Right cardiac atrium (tissue), 5 donors: ENCODE results near the gene BAG5. TPM values are rescaled to one million over a fixed set of nuclear protein-coding genes. Genes with fewer than 3 reads are reported as not detected.

Source experiments
- ATAC-seq, 2 donors: fragments of 200-7000 bp; cut with Tn5 transposase; one replicate each; pipeline versions ENCODE4 v1.8.0 to v1.9.1; 2020; ENCODE audit warnings: moderate library complexity in 2 of 2, mild to moderate bottlenecking in 1 of 2
- DNase-seq, 3 donors: peaks; one replicate each; pipeline ENCODE4 v3.0.0-alpha.2; 2020
- H3K27ac ChIP-seq: one replicate; pipeline ENCODE4 v1.5.1; 2013; ENCODE audit warnings: mild to moderate bottlenecking, low read length, control low read depth, moderate library complexity
- H3K27me3 ChIP-seq: one replicate; pipeline ENCODE4 v1.6.1; 2013; ENCODE audit not compliant: control insufficient read depth, insufficient read depth
- H3K4me1 ChIP-seq: one replicate; pipeline ENCODE4 v1.6.1; 2013; ENCODE audit warnings: low read length; ENCODE audit not compliant: control insufficient read depth, insufficient read depth
- H3K4me3 ChIP-seq: one replicate; pipeline ENCODE4 v1.5.1; 2013; ENCODE audit warnings: low read length, control low read depth
- H3K9me3 ChIP-seq: one replicate; pipeline ENCODE4 v1.6.1; 2013; ENCODE audit warnings: low read length; ENCODE audit not compliant: control insufficient read depth
- WGBS: extraction: QIAGEN DNeasy Blood & Tissue Kit; methylation state at CpG from one replicate; pipeline ENCODE4 v1.1.7; 2013; 5-methylcytosine and 5-hydroxymethylcytosine counted together
- intact Hi-C, 4 donors: fragments of 100-400 bp; cut with DNase I; formaldehyde crosslinking; loops; one replicate each; pipeline versions ENCODE4 v1.11.0 to v1.14.0; 2022 to 2023
- polyA plus RNA-seq: library from polyadenylated mRNA; stranded (reverse); fragments of 200-250 nt; gene quantifications from one replicate; pipeline ENCODE4 v1.2.3, GENCODE V29; 2013
- total RNA-seq, 4 donors: library from RNA; stranded (reverse); fragmentation: NEBNext Ultra II Directional; extraction: Animal tissue kit (Norgen Biotek cat#: 25700); gene quantifications; one replicate each; pipeline ENCODE4 v1.2.1, GENCODE V29; 2021
- donor health status: healthy with polysubstance abuse.
- donor health status: DM: no; HTN: yes; CAD: no.
- donor health status: DM: no; HTN: no; CAD: no.
- donor health status: DM: no; HTN: yes; CAD: no; lungs with severe emphysema.
- donor health status: DM: yes; HTN: yes; CAD: no.

BAG5 gene
- total and polyA plus RNA-seq, 5 donors, result 7.7 to 23.6 (median 18.9) TPM

GRCh38 chr14:103593577-103593976, 31.1 kb upstream of the BAG5 start:
- Histone ChIP-seq H3K4me1 (peaks cover 6% of the 10 kb centered on the region), H3K9me3 (no peaks in the 10 kb centered on the region), H3K4me3 (no peak overlapping the region), H3K27ac (no peak overlapping the region), H3K27me3 (no peaks in the 10 kb centered on the region)
- peak in 1 of 2 donors; percentile 48 for ATAC-seq
- intact Hi-C loops, result no loop called here
- 63% methylated on average over 6 of the region's 6 CpGs for WGBS
- no peak for DNase-seq

GRCh38 chr14:103584326-103584915, 22.0 kb upstream of the BAG5 start:
- H3K4me3 ChIP-seq, result no peak overlapping the region
- intact Hi-C loops, result no loop called here
- no peaks in the 10 kb centered on the region for H3K27me3 ChIP-seq
- no peaks in the 10 kb centered on the region for H3K4me1 ChIP-seq
- no peak for ATAC-seq
- H3K27ac ChIP-seq, result no peak overlapping the region
- DNase-seq, result no peak
- 76% methylated on average over 11 of the region's 11 CpGs for WGBS
- no peaks in the 10 kb centered on the region for H3K9me3 ChIP-seq

GRCh38 chr14:103581954-103582703, 19.7 kb upstream of the BAG5 start:
- Histone ChIP-seq H3K27ac (no peak overlapping the region), H3K4me3 (no peak overlapping the region), H3K9me3 (no peaks in the 10 kb centered on the region), H3K4me1 (no peaks in the 10 kb centered on the region), H3K27me3 (no peaks in the 10 kb centered on the region)
- DNase-seq, result no peak
- peak; percentile 38 to 47 for ATAC-seq
- 92% methylated on average over 26 of the region's 26 CpGs for WGBS
- intact Hi-C loops, result no loop called here

DNA sequence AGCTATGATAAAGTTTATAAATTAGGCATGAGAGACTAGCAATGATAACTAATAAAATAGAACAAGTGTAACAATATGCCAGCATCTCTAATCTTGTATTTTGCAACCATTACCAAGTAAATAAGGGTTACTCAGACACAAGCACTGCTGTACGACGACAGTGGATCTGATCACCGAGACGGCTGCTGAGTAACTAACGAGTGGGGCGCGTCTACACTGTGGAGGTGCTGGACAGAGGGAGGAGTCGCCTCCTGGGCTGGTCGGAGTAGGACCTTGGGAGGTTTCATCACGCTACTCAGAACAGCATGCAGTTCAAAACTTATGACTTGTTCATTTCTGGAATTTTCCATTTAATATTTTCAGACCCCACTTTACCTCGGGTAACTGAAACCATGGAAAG, 18.7 kb upstream of the BAG5 start:
- WGBS, result 89% methylated on average over 11 of the region's 11 CpGs
- ATAC-seq (no peak), DNase-seq (no peak)
- Histone ChIP-seq H3K4me3 (no peak overlapping the region), H3K4me1 (no peaks in the 10 kb centered on the region), H3K27me3 (no peaks in the 10 kb centered on the region), H3K9me3 (no peaks in the 10 kb centered on the region), H3K27ac (no peak overlapping the region)
- intact Hi-C loops, result no loop called here

DNA sequence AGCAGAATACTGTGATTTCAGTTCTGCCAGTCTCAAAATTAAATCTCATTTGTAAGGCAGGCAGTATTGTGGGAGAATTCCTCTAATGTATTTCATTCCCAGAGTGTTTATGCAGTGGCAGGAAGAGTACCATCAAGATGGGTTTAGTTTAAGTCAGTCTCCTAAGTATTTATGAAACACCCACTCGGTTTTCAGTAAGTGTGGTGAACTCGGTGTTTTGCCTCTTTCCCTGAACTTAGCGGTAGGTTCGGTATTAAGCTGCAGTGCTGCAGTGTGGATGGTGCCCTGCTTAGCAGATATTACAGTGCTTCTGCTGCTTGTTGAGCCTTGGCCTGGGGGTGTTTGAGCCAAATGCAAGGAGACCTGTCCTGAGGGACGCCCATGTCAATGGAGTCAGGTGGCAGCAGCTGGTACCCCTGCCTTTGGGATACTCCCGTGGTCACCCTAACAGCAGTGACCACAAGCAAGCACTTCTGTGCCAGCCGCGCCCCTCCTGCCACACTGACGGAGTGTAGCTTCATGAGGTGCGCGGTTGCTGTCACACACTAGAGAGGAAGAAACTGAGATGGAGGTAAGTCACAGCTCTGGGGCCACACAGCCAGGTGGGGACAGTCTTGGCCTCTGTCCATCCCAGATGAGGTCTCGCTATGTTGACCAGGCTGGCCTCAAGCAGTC, 16.1 kb upstream of the BAG5 start:
- no peaks in the 10 kb centered on the region for H3K9me3 ChIP-seq
- no peak overlapping the region for H3K4me3 ChIP-seq
- H3K27me3 ChIP-seq, result no peaks in the 10 kb centered on the region
- no peak overlapping the region for H3K27ac ChIP-seq
- no peaks in the 10 kb centered on the region for H3K4me1 ChIP-seq
- intact Hi-C loops, result loop anchor here in 1 of 4 donors (10.0 kb wide), 1 partner anchor 116 kb away; no protein-coding TSS in a partner anchor
- ATAC-seq, result no peak
- WGBS, result 91% methylated on average over 12 of the region's 12 CpGs
- DNase-seq, result no peak

- no peaks in the 10 kb centered on the region for H3K4me1 ChIP-seq
- DNase-seq, result peak; percentile 95 to 96 (median 96)
- no peak overlapping the region for H3K4me3 ChIP-seq
- no peaks in the 10 kb centered on the region for H3K9me3 ChIP-seq
- whole genome bisulfite sequencing, result 25% methylated on average over 9 of the region's 9 CpGs
- intact Hi-C loops, result loop anchor here in 1 of 4 donors (10.0 kb wide), 1 partner anchor 118 kb away; no protein-coding TSS in a partner anchor
- H3K27ac ChIP-seq, result peak overlapping the region; percentile 39
- peak; percentile 97 for ATAC-seq
- no peaks in the 10 kb centered on the region for H3K27me3 ChIP-seq
Observed at GRCh38 chr14:103576371-103577024, 14.0 kb upstream of the BAG5 start.

DNA sequence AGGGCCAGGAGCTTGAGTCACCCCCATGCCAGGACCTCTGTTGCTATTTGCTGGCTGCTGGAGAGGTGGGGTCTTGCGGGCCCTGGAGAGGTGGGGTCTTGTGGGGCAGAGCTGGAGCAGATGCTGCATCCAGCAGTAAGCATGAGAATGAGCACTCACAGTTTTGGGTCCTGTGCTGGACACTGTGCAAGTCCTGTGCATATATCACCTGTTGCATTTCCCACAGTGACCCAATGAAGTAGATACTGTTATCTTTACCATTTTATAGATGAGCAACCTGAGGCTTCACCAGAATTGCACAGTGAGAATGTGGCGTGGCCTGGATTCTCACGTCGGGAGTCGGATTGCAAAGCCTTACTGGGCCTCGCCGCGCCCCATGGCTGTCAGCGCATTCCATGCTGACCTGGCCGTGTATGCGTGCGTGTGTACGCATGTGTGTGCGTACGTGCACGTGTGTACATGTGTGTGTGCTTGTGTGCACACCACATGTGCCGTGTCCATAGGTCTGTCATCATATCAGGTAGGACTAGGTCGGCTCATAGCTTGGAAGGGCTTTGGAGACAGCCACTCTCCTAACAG, 12.3 kb upstream of the BAG5 start:
- no peaks in the 10 kb centered on the region for H3K4me1 ChIP-seq
- no peak overlapping the region for H3K4me3 ChIP-seq
- DNase-seq, result no peak
- H3K9me3 ChIP-seq, result no peaks in the 10 kb centered on the region
- no peak overlapping the region for H3K27ac ChIP-seq
- intact Hi-C loops, result loop anchor here in 1 of 4 donors (10.0 kb wide), 1 partner anchor 120 kb away; no protein-coding TSS in a partner anchor
- H3K27me3 ChIP-seq, result no peaks in the 10 kb centered on the region
- 92% methylated on average over 18 of the region's 18 CpGs for WGBS
- no peak for ATAC-seq

GRCh38 chr14:103574104-103574503, 11.6 kb upstream of the BAG5 start:
- 65% methylated on average over 6 of the region's 6 CpGs for WGBS
- Histone ChIP-seq H3K4me3 (no peak overlapping the region), H3K27ac (no peak overlapping the region), H3K9me3 (no peaks in the 10 kb centered on the region), H3K4me1 (no peaks in the 10 kb centered on the region), H3K27me3 (no peaks in the 10 kb centered on the region)
- intact Hi-C loops, result loop anchor here in 1 of 4 donors (10.0 kb wide), 1 partner anchor 121 kb away; no protein-coding TSS in a partner anchor
- no peak for DNase-seq
- peak; percentile 36 to 74 for ATAC-seq

DNA sequence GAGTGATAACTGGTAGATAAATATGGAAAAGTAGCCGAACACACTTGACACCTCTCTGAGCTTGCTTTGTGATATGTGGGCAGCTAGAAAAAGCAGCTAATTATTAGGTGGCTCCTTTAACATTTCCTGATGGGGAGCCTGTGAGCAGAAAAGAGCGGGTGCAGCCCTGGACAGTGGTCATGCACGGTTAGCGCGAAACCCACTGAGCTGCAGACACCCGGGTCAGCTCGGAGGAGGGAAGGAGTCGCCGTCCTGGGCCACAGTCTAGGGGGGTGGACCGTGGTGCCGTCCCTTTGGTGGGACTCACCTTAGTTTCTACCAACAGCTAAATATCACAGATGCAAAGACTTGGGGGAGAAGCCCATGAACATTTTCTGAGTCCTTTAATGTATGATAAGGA, 7.0 kb upstream of the BAG5 start:
- WGBS, result 56% methylated on average over 11 of the region's 11 CpGs
- Histone ChIP-seq H3K27ac (no peak overlapping the region), H3K9me3 (no peaks in the 10 kb centered on the region), H3K4me1 (no peaks in the 10 kb centered on the region), H3K27me3 (no peaks in the 10 kb centered on the region), H3K4me3 (no peak overlapping the region)
- no peak for DNase-seq
- intact Hi-C loops, result no loop called here
- ATAC-seq, result no peak

DNA sequence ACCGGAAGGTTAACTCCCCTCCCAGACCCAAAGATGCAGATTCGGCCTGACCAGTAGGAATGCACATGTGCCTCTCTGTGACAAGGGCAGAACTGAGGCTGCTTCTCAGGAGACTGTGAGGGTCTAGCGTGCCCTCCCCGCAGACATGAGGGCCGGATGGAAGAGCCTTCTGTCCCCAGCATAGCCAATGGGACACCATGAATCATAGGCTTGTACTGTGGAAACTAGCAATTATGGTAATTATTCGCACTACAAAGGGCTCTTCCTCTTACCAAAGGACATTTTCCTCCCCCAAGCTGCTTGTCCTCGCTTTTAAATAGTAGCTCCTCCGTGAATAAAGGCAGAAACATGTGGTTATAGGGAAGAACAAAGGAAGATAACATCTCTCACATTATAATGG, 6.5 kb upstream of the BAG5 start:
- intact Hi-C loops, result no loop called here
- no peaks in the 10 kb centered on the region for H3K27me3 ChIP-seq
- H3K27ac ChIP-seq, result no peak overlapping the region
- no peaks in the 10 kb centered on the region for H3K4me1 ChIP-seq
- WGBS, result 53% methylated on average over 8 of the region's 8 CpGs
- ATAC-seq (peak in 1 of 2 donors; percentile 19), DNase-seq (no peak)
- H3K4me3 ChIP-seq, result no peak overlapping the region
- H3K9me3 ChIP-seq, result no peaks in the 10 kb centered on the region
